ENCODE results near the gene DEK. TPM values are rescaled to one million over a fixed set of nuclear protein-coding genes. Genes with fewer than 3 reads are reported as not detected.

DEK gene
- total RNA-seq, 1 experiment from 2014 or later, result 204 TPM

- TF ChIP-seq ARID4B (CRISPR knock-in tag; IDR thresholded peaks at IDR 0.05; ENCODE audit: borderline replicate concordance), result no peak
- TF ChIP-seq FOXK1 (CRISPR knock-in tag; IDR thresholded peaks at IDR 0.05), result no peak
- no peak for TF ChIP-seq NFATC4 (CRISPR knock-in tag; IDR thresholded peaks at IDR 0.05)
- TF ChIP-seq MXD4 (CRISPR knock-in tag; IDR thresholded peaks at IDR 0.05; ENCODE audit: borderline replicate concordance), result no peak
- no peak for TF ChIP-seq GTF2I (CRISPR knock-in tag; conservative IDR thresholded peaks at IDR 0.05)
Observed at GRCh38 chr6:18183766-18184165, 80.6 kb downstream of the DEK start (continued).

GRCh38 chr6:18182568-18182967, 81.8 kb downstream of the DEK start:
- TF ChIP-seq ZNF138 (CRISPR knock-in tag; conservative IDR thresholded peaks at IDR 0.05), result no peak
- peak; percentile 93 for TF ChIP-seq ZNF121 (CRISPR knock-in tag; IDR thresholded peaks at IDR 0.05)
- ATAC-seq (no peak), DNase-seq (ENCODE audit: low spot score) (no peak)
- ChIA-PET CTCF (no interaction called here), POLR2A (no interaction called here)
- Mint-ChIP-seq H3K27ac (no peak overlapping the region), H3K4me1 (peaks cover 53% of the 10 kb centered on the region), H3K4me3 (no peak overlapping the region), H3K9me3 (no peaks in the 10 kb centered on the region), H3K36me3 (peaks cover 14% of the 10 kb centered on the region), H3K27me3 (ENCODE audit: low read depth) (no peaks in the 10 kb centered on the region)

- peak overlapping the region; percentile 59; the same call in 1 of the 2 replicates for H3K27ac Mint-ChIP-seq
- no peak for TF ChIP-seq ATF2 (CRISPR knock-in tag; IDR thresholded peaks at IDR 0.05; ENCODE audit: borderline replicate concordance, low read depth)
- TF ChIP-seq ZNF281 (CRISPR knock-in tag; IDR thresholded peaks at IDR 0.05), result no peak
- no peak for TF ChIP-seq ZNF423 (CRISPR knock-in tag; IDR thresholded peaks at IDR 0.05)
- no peak for TF ChIP-seq FOXK1 (CRISPR knock-in tag; IDR thresholded peaks at IDR 0.05)
- TF ChIP-seq SMAD3 (CRISPR knock-in tag; IDR thresholded peaks at IDR 0.05; ENCODE audit: borderline replicate concordance), result no peak
- no peak for TF ChIP-seq TEAD4 (CRISPR knock-in tag; IDR thresholded peaks at IDR 0.05)
- TF ChIP-seq EMX1 (CRISPR knock-in tag; IDR thresholded peaks at IDR 0.05), result no peak
- TF ChIP-seq ESRRA (CRISPR knock-in tag; IDR thresholded peaks at IDR 0.05; ENCODE audit: borderline replicate concordance), result no peak
- no peaks in the 10 kb centered on the region for H3K27me3 Mint-ChIP-seq (ENCODE audit: low read depth)
- H3K36me3 Mint-ChIP-seq, result peaks cover 22% of the 10 kb centered on the region
- H3K9me3 Mint-ChIP-seq, result peaks cover 2% of the 10 kb centered on the region; the same call in 1 of the 2 replicates
- POLR2A ChIA-PET, result no interaction called here
- no peak for ATAC-seq
- no peak for DNase-seq (ENCODE audit: low spot score)
- peaks cover 29% of the 10 kb centered on the region for H3K4me1 Mint-ChIP-seq
- CTCF ChIA-PET, result interaction anchor here (0.6 kb wide), 1 partner anchor 11 kb away, joined by 4 read pairs; no protein-coding TSS in a partner anchor
- no peak overlapping the region for H3K4me3 Mint-ChIP-seq
Observed at GRCh38 chr6:18179770-18180356, 84.5 kb downstream of the DEK start.
